MCF 10A (cell line): Measurements from ENCODE around the gene SAP30BP. TPM values are rescaled to one million over a fixed set of nuclear protein-coding genes. Genes with fewer than 3 reads are reported as not detected.
A peak's percentile ranks its signal among the peaks of the same experiment; 100 is the strongest.

Experiments
- BruUV-seq: library from RNA; stranded (reverse); fragments of 400-500 nt; replicated peaks from 2 replicates; lab custom pipeline; 2021; lab: Mats Ljungman, UMichigan
- CTCF ChIA-PET: fragments of 300-600 bp; sonication (Branson Sonifier 250); formaldehyde crosslinking; extraction: SDS; loops from one replicate; lab custom pipeline; 2021; ENCODE audit warnings: antibody characterized with exemption, inconsistent platforms; lab: Yijun Ruan, JAX
- POLR2A ChIA-PET: fragments of 300-600, 350-650 bp; sonication (Branson Sonifier 250); formaldehyde crosslinking; extraction: SDS; loops from one replicate; lab custom pipeline; 2020; ENCODE audit warnings: antibody characterized with exemption, inconsistent platforms; lab: Yijun Ruan, JAX
- DNase-seq: peaks from one replicate; pipeline ENCODE4 v3.0.0-alpha.2; 2018; ENCODE audit not compliant: unreplicated experiment
- H3K27ac Mint-ChIP-seq: one replicate; pipeline ENCODE4 v1.8.0; 2022; ENCODE audit warnings: mild to moderate bottlenecking, low read depth, mixed read lengths; ENCODE audit not compliant: unreplicated experiment
- H3K27me3 Mint-ChIP-seq: one replicate; pipeline ENCODE4 v1.8.0; 2022; ENCODE audit warnings: mixed read lengths; ENCODE audit not compliant: insufficient read depth, unreplicated experiment
- H3K36me3 Mint-ChIP-seq: one replicate; pipeline ENCODE4 v1.8.0; 2022; ENCODE audit warnings: mild to moderate bottlenecking, moderate library complexity, mixed read lengths; ENCODE audit not compliant: insufficient read depth, unreplicated experiment
- H3K4me1 Mint-ChIP-seq: one replicate; pipeline ENCODE4 v1.8.0; 2022; ENCODE audit warnings: mixed read lengths; ENCODE audit not compliant: insufficient read depth, unreplicated experiment
- H3K4me3 Mint-ChIP-seq: one replicate; pipeline ENCODE4 v1.8.0; 2022; ENCODE audit warnings: mild to moderate bottlenecking, moderate library complexity, mixed read lengths; ENCODE audit not compliant: unreplicated experiment
- H3K9me3 Mint-ChIP-seq: one replicate; pipeline ENCODE4 v1.8.0; 2022; ENCODE audit warnings: mixed read lengths; ENCODE audit not compliant: unreplicated experiment
- intact Hi-C: fragments of 100-400 bp; cut with micrococcal nuclease; formaldehyde crosslinking; loops from 2 replicates; pipeline ENCODE4 v1.14.1; 2022
- total RNA-seq: library from RNA; stranded (reverse); gene quantifications from 2 replicates; pipeline ENCODE4 v1.2.3, GENCODE V29; 2022
- TF ChIP-seq, protein P1 (sequence below): fragments of 200-600 bp; IDR thresholded peaks from one replicate; pipeline ENCODE4 v1.8.0; 2022; ENCODE audit warnings: antibody characterized with exemption, mild to moderate bottlenecking; ENCODE audit not compliant: unreplicated experiment

The SAP30BP gene
- total RNA-seq, 1 experiment from 2014 or later: 123 TPM

DNA sequence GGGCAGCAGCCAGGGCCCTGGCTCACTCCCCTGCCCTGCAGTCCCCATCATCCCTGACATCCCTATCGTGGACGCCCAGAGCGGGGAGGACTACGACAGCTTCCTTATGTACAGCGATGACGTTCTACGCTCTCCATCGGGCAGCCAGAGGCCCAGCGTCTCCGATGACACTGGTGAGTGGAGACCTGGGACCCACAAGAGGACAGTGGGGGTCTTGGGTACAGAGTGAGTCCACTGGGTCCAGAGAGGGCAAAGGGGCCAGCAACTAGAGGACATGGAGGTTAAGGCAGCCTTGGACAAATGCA, 85.2 kb downstream of the SAP30BP start:
- BruUV-seq: no TSS peak
- POLR2A ChIA-PET: interaction anchor here (1.1 to 2.0 kb wide), 5 partner anchors 10 to 77 kb away, joined by 3 to 8 read pairs (median 4); no protein-coding TSS in a partner anchor
- peaks cover 95% of the 10 kb centered on the region for H3K36me3 Mint-ChIP-seq
- peak overlapping the region; percentile 59 for H3K27ac Mint-ChIP-seq
- peaks cover 11% of the 10 kb centered on the region for H3K4me1 Mint-ChIP-seq
- intact Hi-C loops: no loop called here
- no peak overlapping the region for H3K4me3 Mint-ChIP-seq
- H3K27me3 Mint-ChIP-seq: no peaks in the 10 kb centered on the region
- CTCF ChIA-PET: interaction anchor here (0.6 to 0.9 kb wide), 2 partner anchors 76 to 119 kb away, joined by 3 read pairs; partner anchors contain the start of gene SMIM5
- H3K9me3 Mint-ChIP-seq: no peaks in the 10 kb centered on the region
- TF ChIP-seq, protein P1, sequence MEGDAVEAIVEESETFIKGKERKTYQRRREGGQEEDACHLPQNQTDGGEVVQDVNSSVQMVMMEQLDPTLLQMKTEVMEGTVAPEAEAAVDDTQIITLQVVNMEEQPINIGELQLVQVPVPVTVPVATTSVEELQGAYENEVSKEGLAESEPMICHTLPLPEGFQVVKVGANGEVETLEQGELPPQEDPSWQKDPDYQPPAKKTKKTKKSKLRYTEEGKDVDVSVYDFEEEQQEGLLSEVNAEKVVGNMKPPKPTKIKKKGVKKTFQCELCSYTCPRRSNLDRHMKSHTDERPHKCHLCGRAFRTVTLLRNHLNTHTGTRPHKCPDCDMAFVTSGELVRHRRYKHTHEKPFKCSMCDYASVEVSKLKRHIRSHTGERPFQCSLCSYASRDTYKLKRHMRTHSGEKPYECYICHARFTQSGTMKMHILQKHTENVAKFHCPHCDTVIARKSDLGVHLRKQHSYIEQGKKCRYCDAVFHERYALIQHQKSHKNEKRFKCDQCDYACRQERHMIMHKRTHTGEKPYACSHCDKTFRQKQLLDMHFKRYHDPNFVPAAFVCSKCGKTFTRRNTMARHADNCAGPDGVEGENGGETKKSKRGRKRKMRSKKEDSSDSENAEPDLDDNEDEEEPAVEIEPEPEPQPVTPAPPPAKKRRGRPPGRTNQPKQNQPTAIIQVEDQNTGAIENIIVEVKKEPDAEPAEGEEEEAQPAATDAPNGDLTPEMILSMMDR: no peak
- DNase-seq: no peak

DNA sequence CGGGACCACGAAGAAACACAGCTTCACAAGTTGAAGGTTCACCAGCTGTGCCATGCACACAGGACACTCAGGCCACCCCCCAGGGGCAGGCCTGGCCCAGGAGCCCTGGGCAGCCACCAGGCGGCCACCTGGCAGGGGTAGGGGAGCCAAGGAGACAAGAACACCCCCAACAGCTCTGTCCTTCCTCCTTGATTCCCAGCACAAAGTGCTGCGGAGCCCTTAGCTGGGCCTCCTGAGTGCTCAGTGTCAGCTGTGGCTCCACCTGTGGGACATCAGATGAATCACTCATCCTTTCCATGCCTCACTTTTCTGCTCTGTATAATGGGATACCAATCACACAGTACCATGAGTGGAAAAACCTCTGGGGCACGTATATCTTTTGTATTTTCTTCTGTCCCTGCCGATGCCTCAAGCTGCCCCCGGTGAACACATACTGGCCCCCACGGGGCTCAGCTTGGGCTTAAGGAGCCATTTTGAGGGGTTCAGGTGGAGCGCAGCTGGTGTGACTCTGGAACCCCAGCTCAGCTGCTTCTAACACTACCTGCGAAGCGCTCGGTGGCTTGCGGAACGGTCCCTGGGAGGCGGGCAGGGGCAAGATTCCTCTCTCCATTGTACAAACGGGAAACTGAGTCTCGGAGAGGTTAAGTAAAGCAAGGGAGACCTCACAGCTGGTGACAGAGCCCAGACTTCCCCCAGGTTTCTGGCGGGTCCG, 85.8 kb downstream of the SAP30BP start:
- intact Hi-C loops: no loop called here
- H3K9me3 Mint-ChIP-seq: no peaks in the 10 kb centered on the region
- TF ChIP-seq, protein P1: no peak
- no peak overlapping the region for H3K4me3 Mint-ChIP-seq
- H3K4me1 Mint-ChIP-seq: peaks cover 7% of the 10 kb centered on the region
- ChIA-PET POLR2A (interaction anchor here (0.6 to 2.0 kb wide), 7 partner anchors 9 to 78 kb away, joined by 3 to 8 read pairs (median 4); no protein-coding TSS in a partner anchor), CTCF (interaction anchor here (0.6 to 2.0 kb wide), 4 partner anchors 15 to 119 kb away, joined by 3 to 10 read pairs (median 3); partner anchors contain the start of gene SMIM5)
- H3K27me3 Mint-ChIP-seq: no peaks in the 10 kb centered on the region
- peaks cover 95% of the 10 kb centered on the region for H3K36me3 Mint-ChIP-seq
- H3K27ac Mint-ChIP-seq: peak overlapping the region; percentile 59
- no TSS peak for BruUV-seq
- no peak for DNase-seq

DNA sequence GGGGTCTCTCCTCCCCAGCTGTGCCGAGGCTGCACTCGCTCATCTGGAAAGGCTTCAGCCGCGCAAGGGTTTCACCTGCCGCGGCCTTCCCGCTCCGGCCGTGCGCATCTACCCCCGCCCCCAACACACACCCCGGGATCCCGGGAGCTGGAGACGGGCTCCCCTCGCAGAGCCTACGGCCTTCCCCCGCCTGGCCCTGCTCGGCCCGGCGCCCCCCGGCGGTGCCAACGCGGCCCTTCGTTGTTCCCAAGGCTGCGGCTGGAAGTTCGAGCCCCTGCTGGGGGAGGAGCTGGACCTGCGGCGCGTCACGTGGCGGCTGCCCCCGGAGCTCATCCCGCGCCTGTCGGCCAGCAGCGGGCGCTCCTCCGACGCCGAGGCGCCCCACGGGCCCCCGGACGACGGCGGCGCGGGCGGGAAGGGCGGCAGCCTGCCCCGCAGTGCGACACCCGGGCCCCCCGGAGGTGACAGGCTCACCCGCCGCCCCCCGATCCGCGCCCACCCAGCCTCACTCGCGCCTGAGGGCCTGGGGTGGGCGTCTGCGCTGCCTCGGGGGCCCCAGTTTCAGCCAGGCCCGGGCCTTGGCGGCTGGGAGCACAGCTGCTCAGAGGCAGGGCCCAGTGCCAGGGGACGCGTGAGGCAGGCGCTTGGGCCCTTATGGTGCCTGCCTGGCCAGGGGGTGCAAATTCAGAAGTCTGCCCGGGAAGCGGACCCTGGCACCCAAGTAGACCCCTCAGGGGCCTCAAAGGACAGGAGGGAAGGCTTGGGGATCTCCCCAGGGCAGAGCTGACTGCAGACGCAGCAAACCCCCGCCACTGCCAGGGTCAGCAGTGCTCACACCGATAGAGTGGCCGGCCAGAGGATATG, 86.6 kb downstream of the SAP30BP start:
- H3K4me3 Mint-ChIP-seq: no peak overlapping the region
- POLR2A ChIA-PET: interaction anchor here (0.6 to 2.0 kb wide), 8 partner anchors 8 to 77 kb away, joined by 3 to 8 read pairs (median 4); partner anchors contain the start of gene GALK1
- CTCF ChIA-PET: interaction anchor here (0.6 to 2.0 kb wide), 3 partner anchors 15 to 74 kb away, joined by 3 to 10 read pairs (median 3); no protein-coding TSS in a partner anchor

More for the DNA sequence above, 86.6 kb downstream of the SAP30BP start:
- peaks cover 94% of the 10 kb centered on the region for H3K36me3 Mint-ChIP-seq
- TF ChIP-seq, protein P1: no peak
- H3K9me3 Mint-ChIP-seq: no peaks in the 10 kb centered on the region
- intact Hi-C loops: no loop called here
- H3K27me3 Mint-ChIP-seq: no peaks in the 10 kb centered on the region
- peaks cover 6% of the 10 kb centered on the region for H3K4me1 Mint-ChIP-seq
- no peak for DNase-seq
- H3K27ac Mint-ChIP-seq: no peak overlapping the region
- BruUV-seq: no TSS peak
